KBM-7 (cell line): ENCODE measurements around the gene ATP2A2.
"Not testable (repeated sequence)": the region's sequence is repeated elsewhere in the genome, so short reads cannot be mapped to it uniquely, and the experiment has no call there.

Source experiments
- DNase-seq: peaks from one replicate; pipeline ENCODE4 v3.0.0-alpha.2; 2015
- in situ Hi-C: fragments of 300-500 bp; cut with MboI; formaldehyde crosslinking; loops from 2 replicates; pipeline ENCODE4 v1.14.3; 2020; ENCODE audit warnings: low sequenced_read_pairs, low pct_unique_long_range_greater_than_20kb, mixed read lengths

The ATP2A2 gene

DNA sequence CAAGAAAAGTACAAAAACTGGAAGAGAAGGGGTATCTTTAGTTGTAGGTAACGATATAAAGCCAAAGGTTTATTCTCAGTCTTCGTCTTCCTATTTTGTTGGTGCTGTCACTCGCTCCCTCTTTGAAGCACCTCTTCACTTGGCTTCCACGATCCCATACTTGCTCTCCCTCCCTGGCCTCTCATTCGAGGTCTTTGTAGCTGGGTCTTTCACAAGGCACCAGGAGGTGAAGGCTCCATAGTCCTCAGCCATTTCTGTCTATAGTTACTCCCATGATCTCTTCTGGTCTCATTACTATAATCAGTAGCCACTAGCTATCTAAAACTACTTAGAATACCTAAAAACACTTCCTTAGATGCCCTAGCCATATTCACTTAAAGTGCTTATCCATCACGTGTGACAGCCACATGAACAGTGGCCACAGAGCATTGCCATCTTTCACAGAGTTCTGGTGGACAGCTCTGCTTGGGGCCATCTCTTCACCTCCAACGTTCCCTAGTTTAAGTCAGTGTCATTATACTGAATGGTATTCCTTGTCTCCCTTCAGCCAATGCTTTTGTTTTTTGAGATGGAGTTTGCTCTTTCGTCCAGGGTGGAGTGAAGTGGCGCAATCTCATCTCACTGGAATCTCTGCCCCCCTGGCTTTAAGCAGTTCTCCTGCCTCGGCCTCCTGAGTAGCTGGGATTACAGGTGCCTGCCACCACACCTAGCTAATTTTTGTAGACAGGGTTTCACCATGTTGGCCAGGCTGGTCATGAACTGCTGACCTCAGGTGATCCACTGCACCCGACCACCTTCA is 57.1 kb downstream of the ATP2A2 start:
- in situ Hi-C loops, result no loop called here
- DNase-seq, result no peak

DNA sequence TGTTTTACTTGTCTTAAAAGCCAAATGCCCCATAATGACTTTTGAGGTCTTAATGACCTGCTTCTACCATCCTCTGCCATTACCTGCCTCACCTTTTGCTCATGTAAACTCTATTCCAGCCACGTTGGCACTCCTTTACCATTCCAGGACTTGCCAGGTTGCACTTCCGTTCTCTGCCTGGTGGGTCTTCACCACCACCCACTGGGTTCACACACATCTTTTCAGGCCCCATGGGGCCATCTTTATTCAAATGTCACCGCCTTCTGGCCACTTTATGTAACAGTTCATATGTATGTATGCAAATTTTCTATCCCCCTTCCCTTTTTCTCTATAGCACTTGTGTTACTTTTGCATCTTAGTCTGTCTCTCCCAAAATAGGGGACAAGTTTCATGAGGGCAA is 57.7 kb downstream of the ATP2A2 start:
- DNase-seq, result peak; percentile 53

DNA sequence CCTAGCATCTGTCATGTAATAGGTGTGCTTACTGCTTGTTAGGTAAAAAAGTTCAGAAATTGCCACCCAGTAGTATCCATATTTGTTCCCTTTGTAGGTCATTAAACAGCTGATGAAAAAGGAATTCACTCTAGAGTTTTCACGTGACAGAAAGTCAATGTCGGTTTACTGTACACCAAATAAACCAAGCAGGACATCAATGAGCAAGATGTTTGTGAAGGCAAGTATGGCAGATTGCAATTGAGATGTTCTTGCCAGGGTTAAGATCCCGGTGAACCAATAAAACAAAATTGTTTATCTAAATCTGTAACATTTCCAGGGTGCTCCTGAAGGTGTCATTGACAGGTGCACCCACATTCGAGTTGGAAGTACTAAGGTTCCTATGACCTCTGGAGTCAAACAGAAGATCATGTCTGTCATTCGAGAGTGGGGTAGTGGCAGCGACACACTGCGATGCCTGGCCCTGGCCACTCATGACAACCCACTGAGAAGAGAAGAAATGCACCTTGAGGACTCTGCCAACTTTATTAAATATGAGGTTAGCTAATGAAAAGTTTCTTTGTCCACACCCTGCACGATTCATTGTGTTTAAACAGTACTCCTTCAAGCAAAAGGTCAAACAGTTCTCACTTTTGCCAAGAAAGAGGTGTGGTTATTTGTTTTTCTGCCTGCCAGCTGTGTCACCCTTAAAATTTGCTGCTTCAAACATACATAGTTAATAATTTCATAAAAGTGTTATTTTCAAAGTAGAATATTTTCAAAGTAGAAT is 58.3 kb downstream of the ATP2A2 start:
- no peak for DNase-seq
- in situ Hi-C loops, result no loop called here

More for the DNA sequence above, 57.7 kb downstream of the ATP2A2 start:
- in situ Hi-C loops, result no loop called here

DNA sequence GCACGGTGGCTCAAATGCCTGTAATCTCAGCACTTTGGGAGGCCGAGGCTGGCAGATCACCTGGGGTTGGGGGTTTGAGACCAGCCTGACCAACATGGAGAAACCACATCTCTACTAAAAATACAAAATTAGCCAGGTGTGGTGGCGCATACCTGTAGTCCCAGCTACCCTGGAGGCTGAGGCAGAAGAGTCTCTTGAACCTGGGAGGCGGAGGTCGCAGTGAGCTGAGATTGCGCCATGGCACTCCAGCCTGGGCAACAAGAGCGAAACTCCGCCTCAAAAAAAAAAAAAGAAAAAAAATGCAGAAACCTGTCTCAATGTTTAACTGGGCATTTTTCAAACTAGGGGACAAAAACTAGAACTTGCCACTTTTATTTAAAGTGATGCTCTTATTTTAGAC is 59.2 kb downstream of the ATP2A2 start:
- DNase-seq, in situ Hi-C loops: not testable (repeated sequence)

DNA sequence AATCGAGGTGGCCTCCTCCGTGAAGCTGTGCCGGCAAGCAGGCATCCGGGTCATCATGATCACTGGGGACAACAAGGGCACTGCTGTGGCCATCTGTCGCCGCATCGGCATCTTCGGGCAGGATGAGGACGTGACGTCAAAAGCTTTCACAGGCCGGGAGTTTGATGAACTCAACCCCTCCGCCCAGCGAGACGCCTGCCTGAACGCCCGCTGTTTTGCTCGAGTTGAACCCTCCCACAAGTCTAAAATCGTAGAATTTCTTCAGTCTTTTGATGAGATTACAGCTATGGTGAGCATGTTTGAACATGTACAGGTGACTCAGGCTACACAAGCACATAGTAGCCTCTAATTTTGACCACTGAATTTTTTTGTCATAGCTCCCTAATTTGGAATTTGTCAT is 59.7 kb downstream of the ATP2A2 start:
- in situ Hi-C loops, result no loop called here
- DNase-seq, result no peak

DNA sequence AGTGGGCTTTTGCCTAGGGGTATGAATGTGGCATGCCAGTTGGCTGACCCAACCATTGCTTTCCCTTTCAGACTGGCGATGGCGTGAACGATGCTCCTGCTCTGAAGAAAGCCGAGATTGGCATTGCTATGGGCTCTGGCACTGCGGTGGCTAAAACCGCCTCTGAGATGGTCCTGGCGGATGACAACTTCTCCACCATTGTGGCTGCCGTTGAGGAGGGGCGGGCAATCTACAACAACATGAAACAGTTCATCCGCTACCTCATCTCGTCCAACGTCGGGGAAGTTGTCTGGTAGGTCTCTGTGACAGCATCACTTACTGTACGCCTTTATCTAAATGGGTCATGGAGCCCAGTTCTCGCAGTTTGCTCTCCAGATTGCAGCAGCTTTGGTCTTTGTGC is 61.1 kb downstream of the ATP2A2 start:
- no peak for DNase-seq
- in situ Hi-C loops, result no loop called here

DNA sequence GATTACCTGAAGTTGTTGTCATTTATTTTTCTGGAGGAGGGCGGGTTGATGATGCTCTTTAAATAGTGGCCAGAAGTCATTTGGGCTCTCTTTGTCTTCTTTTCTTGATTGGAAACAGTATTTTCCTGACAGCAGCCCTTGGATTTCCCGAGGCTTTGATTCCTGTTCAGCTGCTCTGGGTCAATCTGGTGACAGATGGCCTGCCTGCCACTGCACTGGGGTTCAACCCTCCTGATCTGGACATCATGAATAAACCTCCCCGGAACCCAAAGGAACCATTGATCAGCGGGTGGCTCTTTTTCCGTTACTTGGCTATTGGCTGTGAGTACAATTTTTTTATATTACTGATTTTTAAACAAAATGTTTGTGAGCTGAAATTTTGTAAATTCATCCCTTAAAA is 62.1 kb downstream of the ATP2A2 start:
- no peak for DNase-seq
- in situ Hi-C loops, result no loop called here

DNA sequence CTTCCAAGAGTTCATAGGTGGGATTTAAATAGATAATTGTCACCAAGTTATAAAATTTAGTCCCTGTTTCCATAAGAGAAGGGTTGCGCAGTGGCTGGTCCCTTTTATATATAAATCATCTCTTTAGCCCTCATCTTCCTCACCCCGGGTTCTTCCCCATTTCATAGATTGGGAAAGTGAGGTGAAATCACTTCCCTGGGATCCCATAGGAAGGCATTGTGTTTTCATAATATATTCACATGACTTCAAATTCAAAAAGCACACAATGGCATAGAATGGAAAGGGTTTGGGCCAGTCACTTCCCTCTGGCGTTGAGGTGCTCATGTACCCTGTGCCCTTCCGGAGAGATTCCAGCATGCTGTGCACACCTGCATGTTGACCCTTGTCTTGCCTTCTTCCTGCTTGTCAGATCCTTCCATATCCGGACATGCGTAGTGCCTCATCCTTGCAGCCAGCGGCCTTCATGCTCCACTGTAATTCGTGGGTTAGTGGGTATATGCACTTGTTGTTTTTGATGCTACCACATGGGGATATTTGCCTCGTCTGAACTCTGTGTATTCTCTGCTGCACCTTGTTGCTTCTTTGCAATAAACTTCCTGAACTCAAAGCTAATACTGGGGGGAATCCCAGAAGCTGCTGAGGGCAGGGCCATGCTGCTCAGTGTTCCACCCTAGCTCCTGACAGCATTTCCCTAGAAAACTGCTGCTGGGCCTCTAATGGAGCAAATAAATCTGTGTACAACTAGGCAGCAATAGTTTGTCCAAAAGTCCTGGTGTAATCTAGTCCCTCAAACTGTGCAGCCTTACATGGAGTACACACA is 62.9 kb downstream of the ATP2A2 start:
- DNase-seq, result no peak
- in situ Hi-C loops, result no loop called here

DNA sequence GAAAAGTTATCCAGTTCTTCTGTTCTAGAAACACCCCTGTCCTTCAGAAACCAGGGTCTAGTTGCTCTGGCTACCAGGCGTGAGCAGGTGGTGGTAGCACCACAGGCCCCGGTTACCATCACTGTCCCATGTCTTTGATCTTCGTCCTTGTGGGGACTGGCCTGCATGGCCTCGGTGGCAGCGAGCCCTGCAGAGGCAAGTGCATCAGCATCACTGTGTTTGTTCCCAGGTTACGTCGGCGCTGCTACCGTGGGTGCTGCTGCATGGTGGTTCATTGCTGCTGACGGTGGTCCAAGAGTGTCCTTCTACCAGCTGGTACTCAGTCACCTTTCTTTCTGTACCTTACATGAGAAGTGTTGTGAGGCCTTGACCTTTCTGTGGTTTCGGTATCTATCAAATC is 63.6 kb downstream of the ATP2A2 start:
- in situ Hi-C loops, result no loop called here
- no peak for DNase-seq

DNA sequence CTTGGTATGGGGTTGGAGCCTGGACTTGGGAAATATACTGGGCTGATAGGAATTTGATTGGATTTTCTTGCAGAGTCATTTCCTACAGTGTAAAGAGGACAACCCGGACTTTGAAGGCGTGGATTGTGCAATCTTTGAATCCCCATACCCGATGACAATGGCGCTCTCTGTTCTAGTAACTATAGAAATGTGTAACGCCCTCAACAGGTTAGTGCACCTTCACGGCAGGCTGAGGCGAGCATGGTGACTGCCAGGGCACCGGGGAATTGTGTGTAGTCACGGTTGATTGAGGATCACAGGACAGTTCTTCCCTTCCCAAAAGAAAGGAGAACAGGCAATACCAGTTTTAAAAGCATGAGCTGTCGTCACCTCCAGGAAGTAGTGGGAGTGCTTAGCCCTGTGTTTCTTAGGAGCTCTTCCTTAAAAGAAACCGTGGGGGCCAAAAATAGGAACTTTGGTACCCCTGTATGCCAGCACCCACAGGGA is 64.2 kb downstream of the ATP2A2 start:
- peak; percentile 75 for DNase-seq
- in situ Hi-C loops, result no loop called here

DNA sequence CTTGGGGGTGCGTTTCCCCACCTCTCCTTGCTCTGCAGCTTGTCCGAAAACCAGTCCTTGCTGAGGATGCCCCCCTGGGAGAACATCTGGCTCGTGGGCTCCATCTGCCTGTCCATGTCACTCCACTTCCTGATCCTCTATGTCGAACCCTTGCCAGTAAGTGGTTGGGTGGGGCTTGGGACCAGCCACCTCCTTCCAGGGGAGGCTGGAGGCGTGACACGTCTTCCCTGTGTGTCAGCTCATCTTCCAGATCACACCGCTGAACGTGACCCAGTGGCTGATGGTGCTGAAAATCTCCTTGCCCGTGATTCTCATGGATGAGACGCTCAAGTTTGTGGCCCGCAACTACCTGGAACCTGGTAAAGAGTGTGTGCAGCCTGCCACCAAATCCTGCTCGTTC is 64.9 kb downstream of the ATP2A2 start:
- in situ Hi-C loops, result no loop called here
- DNase-seq, result no peak

DNA sequence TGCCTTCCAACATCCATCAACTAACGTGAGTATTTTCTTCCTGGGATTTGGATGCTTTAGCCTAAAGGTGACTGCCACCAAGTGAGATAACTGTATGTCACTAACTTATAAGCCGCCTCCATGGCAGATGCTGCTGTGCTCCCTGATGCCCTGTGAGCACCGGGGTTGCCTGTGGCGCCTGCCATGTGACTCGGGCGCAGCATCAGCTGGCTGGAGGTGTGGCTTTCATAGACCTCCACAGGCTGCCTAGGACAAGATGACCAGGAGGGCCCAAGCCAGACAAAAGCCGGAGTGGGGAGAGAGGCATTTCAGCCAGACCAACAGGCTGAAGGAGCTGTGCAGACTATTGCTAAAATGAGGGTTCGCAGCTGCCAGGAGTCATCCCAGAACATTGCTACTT is 66.7 kb downstream of the ATP2A2 start:
- in situ Hi-C loops, result no loop called here
- DNase-seq, result no peak

DNA sequence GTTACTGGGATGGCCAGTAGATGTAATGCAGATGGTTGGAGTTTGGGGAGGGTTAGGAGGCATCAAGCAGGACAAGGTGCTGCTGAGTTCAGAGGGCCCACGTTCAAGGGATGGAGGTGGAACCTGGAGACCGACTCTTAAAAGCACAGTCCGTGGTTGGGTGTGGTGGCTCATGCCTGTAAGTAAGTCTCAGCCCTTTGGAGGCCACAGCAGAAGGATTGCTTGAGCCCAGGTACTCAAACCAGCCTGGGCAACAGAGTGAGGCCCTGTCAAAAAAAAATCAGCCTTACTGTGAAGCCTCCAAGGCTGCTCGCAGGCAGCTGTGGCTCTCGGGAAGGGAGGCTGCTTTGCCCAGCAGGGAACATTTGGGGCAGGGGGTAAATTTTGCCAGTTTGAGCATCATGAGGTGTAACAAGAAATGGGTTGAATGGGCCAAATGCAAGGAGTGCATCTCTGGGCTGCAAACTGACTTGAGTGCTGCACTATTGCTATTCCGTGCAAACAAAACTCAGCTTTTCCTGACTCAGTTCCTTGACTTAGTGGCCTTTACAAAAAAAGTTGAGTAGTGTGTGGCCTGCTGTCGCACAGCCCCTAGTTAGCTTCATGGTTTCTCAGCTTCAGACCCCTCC is 67.5 kb downstream of the ATP2A2 start:
- in situ Hi-C loops, result no loop called here

DNA sequence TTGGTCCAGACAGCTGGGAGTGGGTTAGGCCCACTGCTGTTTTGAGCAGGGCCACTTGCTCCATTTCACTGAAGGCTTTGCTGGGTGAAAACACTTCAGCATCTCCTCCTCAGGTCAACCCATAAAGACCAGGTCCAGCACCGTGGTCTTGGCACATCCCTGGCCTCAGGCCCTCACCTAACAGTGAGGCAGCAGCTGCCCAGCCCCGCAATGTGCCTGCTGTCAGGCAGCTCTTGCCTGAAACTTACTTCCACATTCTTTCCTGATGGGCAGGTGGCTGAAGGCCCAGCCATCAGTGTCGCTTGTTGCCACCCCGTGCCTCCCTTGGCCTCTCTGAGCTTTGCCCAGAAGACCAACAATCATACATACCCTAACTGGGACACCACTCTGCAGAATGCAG is 68.0 kb downstream of the ATP2A2 start:
- in situ Hi-C loops, result no loop called here
- no peak for DNase-seq

More for the DNA sequence above, 67.5 kb downstream of the ATP2A2 start:
- no peak for DNase-seq

DNA sequence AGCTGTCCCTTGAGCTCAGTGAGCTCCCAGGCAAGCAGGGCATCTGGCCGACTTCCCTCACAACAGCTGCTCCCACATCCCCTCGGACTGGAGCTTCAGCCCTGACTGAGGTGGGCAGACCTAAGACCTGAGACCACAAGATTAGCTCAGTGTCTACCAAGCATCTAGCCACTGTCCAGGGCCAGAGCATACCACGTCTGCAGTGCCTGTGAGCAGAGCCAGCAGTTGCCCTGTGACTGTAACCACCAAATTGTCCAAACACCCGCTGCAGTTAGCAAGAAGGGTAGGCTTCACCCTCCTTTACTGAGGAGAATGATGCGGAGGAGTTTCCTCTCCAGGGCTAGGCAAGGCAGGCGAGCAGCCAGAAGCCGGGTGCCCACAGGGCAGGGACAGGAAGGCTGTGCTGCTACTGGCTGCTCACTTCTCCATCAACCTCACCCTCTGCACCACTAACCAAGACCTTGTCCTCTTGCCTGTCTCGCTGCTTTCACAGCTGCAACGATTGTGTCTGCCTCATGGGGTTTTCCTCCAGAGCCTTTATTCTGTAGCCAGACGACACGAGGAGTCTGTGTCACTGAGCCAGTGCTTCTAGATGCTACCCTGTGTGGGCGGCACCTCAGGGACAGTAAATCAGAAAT is 68.6 kb downstream of the ATP2A2 start:
- peak; percentile 96 for DNase-seq
- in situ Hi-C loops, result no loop called here

DNA sequence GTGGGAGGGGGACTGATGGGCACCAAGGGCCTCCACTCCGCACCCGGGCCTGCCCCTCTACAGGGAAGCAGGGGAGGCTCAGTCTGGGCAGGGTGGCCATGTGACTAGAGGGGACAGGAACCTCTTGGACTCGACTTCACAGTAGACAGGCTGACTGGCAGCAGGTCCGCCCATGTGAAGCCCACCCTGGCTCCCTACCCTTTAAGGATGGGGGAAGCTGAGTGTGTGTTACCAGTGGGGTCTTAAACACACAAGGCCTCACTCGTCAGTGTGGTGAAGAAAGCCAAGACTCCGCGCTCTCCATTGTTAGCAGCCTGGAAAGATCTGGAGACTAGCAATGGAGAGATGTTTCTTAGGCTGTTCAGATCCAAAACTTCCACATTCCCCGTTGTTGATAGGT is 70.1 kb downstream of the ATP2A2 start:
- in situ Hi-C loops, result no loop called here
- DNase-seq, result no peak

DNA sequence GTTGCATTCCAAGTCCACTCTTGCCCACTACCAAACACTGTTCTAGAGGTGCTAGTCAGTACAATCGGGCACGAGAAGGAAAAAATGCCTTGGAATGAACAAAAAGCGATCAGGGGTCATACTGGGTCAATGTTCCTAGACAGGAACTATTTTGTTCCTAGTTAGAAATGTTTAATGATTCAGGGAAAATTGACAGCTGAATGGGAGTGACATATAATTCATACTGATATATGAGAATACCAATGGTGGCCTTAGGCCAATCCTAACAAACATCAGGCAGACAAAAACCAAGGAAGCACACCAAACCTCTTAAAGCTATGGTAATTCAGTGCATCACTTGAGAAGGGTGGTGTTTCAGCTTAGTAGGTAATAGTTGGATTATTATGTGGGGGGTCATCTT is 71.4 kb downstream of the ATP2A2 start:
- no peak for DNase-seq
- in situ Hi-C loops, result no loop called here

DNA sequence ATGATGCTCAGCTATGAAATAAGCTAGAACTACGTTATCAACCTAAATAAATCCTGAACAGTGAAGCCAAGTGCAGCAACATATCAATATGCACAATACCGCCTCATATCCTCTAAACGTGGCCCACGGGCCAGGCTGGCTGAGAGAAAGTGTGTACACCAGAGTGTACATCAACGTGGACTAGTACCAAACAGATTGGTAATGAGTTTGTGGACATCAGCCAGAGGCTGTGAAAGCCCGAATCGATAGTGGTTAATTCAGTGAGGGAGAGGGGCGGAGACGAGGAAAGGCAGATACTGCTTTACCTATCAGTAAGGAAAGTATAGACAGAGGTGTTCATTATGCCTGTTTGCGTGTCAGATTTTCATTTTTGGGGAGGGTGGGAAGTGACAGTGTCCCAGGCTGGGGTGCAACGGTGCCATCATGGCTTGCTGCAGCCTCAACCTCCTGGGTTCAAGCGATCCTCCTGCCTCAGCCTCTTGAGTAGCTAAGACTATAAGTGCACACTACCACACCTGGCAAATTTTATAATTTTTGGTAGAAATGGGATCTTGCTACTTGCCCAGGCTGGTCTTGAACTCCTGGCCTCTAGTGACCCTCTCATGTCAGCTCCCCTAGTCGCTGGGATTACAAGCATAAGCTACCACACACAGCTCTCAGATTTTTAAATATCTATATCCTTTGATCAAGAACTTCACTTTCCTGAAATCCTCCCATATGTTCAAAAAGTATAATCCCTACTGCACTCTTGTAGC is 72.3 kb downstream of the ATP2A2 start:
- in situ Hi-C loops, result no loop called here

More for the DNA sequence above, 72.3 kb downstream of the ATP2A2 start:
- no peak for DNase-seq
